ENCODE results near the gene PTPRT. TPM values are rescaled to one million over a fixed set of nuclear protein-coding genes. Genes with fewer than 3 reads are reported as not detected.

Gene PTPRT
- total RNA-seq, 1 experiment from 2014 or later, result 0.13 TPM

- peaks cover under 1% of the 10 kb centered on the region; the same call in 1 of the 2 replicates for H3K27me3 Mint-ChIP-seq (ENCODE audit: low read depth)
- DNase-seq, result no peak
- WGBS (ENCODE audit: extremely low coverage, insufficient read length, low lambda C conversion rate), result no CpG with 5 or more reads among the region's 2 CpGs
- Histone ChIP-seq H2AK5ac (ENCODE audit: insufficient read length, low read length) (no peak overlapping the region), H3K4ac (ENCODE audit: low read depth, low read length) (no peak overlapping the region), H3K56ac (ENCODE audit: insufficient read length, low read depth, low read length) (no peak overlapping the region), H3K27ac (ENCODE audit: insufficient read length, low read depth, low read length) (no peak overlapping the region), H3K9ac (ENCODE audit: extremely low read depth, insufficient read length, low read length) (no peak overlapping the region), H4K8ac (replicated peaks; ENCODE audit: insufficient read length, low read depth, low read length) (no peak overlapping the region), H4K91ac (ENCODE audit: insufficient read length, low read depth, low read length) (no peak overlapping the region), H3K23ac (ENCODE audit: insufficient read length, low read depth, low read length) (no peak overlapping the region), H2BK120ac (ENCODE audit: low read depth, low read length, poor library complexity, severe bottlenecking) (no peak overlapping the region), H3K79me2 (ENCODE audit: insufficient read depth, low read length) (no peaks in the 10 kb centered on the region), H3K4me1 (ENCODE audit: insufficient read depth, low read length) (no peaks in the 10 kb centered on the region), H3K23me2 (ENCODE audit: insufficient read length, low read depth, low read length, poor library complexity, severe bottlenecking) (no peaks in the 10 kb centered on the region), H4K5ac (ENCODE audit: insufficient read length, low read depth, low read length) (no peak overlapping the region), H3K4me2 (ENCODE audit: insufficient read depth, insufficient read length, low read length) (no peak overlapping the region), H3T11ph (ENCODE audit: low read length) (no peak overlapping the region), H2AFZ (ENCODE audit: low read length) (no peak overlapping the region), H2BK20ac (ENCODE audit: low read depth, low read length, poor library complexity, severe bottlenecking) (no peak overlapping the region), H3K79me1 (ENCODE audit: insufficient read depth, low read depth, low read length, poor library complexity, severe bottlenecking) (no peaks in the 10 kb centered on the region), H2BK5ac (ENCODE audit: insufficient read length, low read length) (no peak overlapping the region), H3K18ac (ENCODE audit: insufficient read length, low read depth, low read length) (no peak overlapping the region), H2BK12ac (ENCODE audit: insufficient read length, low read depth, low read length) (no peak overlapping the region), H3K27me3 (ENCODE audit: insufficient read depth, low read length) (no peaks in the 10 kb centered on the region), H4K20me1 (ENCODE audit: control insufficient read depth, insufficient read depth, insufficient read length) (no peaks in the 10 kb centered on the region), H2BK15ac (ENCODE audit: low read depth, low read length) (no peak overlapping the region), H3K9me3 (ENCODE audit: control insufficient read depth, low read depth, low read length) (no peaks in the 10 kb centered on the region), H3K14ac (ENCODE audit: insufficient read depth, low read length) (no peak overlapping the region)
- H3K36me3 Mint-ChIP-seq (ENCODE audit: insufficient read depth in 1 of 3, low read depth in 3 of 3), result no peaks in the 10 kb centered on the region
- no peak overlapping the region for H3K4me3 Mint-ChIP-seq
- no peak overlapping the region for H3K27ac Mint-ChIP-seq
- no peak for TF ChIP-seq CTCF (conservative IDR thresholded peaks at IDR 0.05)
- H3K9me3 Mint-ChIP-seq, result no peaks in the 10 kb centered on the region
- no peaks in the 10 kb centered on the region for H3K4me1 Mint-ChIP-seq
Observed at GRCh38 chr20:42043921-42044320, 1145.8 kb downstream of the PTPRT start.
